Fibroblast of mammary gland (primary cell): ENCODE results near the gene FAM13A.
A peak's percentile ranks its signal among the peaks of the same experiment; 100 is the strongest.

Source experiments
- DNase-seq: peaks from one replicate; pipeline ENCODE4 v3.0.0-alpha.2; 2010; ENCODE audit warnings: low read depth
- H3K4me3 ChIP-seq: 2 replicates; pipeline ENCODE4 v1.5.1; 2011; ENCODE audit warnings: low read depth, mild to moderate bottlenecking, low read length, moderate library complexity; ENCODE audit not compliant: control insufficient read depth
- CTCF ChIP-seq: conservative IDR thresholded peaks from 2 replicates; pipeline ENCODE4 v1.5.1; 2011; ENCODE audit warnings: low read depth, low read length, inconsistent platforms; ENCODE audit not compliant: control insufficient read depth, insufficient read depth

Gene FAM13A

GRCh38 chr4:88761342-88761741 is 295.6 kb downstream of the FAM13A start:
- no peak overlapping the region for H3K4me3 ChIP-seq
- no peak for TF ChIP-seq CTCF
- no peak for DNase-seq

GRCh38 chr4:88759895-88760290 is 297.1 kb downstream of the FAM13A start:
- TF ChIP-seq CTCF = no peak
- no peak overlapping the region for H3K4me3 ChIP-seq
- DNase-seq = peak; percentile 30

GRCh38 chr4:88759039-88759894 is 297.7 kb downstream of the FAM13A start:
- peak; percentile 86 for DNase-seq
- no peak overlapping the region for H3K4me3 ChIP-seq
- no peak for TF ChIP-seq CTCF

- TF ChIP-seq CTCF = no peak
- DNase-seq = no peak
- H3K4me3 ChIP-seq = no peak overlapping the region
Observed at GRCh38 chr4:88758264-88758663, 298.7 kb downstream of the FAM13A start.

- no peak for TF ChIP-seq CTCF
- no peak for DNase-seq
- H3K4me3 ChIP-seq = no peak overlapping the region
Observed at GRCh38 chr4:88757776-88758175, 299.2 kb downstream of the FAM13A start.

GRCh38 chr4:88757067-88757466 is 299.9 kb downstream of the FAM13A start:
- no peak for TF ChIP-seq CTCF
- no peak for DNase-seq
- no peak overlapping the region for H3K4me3 ChIP-seq
